GM19324 (cell line): Measurements from ENCODE around the gene MYRIP.

Experiments used
- ATAC-seq: cut with Tn5 transposase; IDR thresholded peaks from one replicate; pipeline ENCODE4 v1.9.1; 2021; ENCODE audit warnings: mild to moderate bottlenecking, moderate library complexity; ENCODE audit not compliant: unreplicated experiment, low FRiP score

MYRIP gene

GRCh38 chr3:39961230-39961629 lies 151.8 kb downstream of the MYRIP start:
- no peak for ATAC-seq

GRCh38 chr3:39962581-39962980 lies 153.2 kb downstream of the MYRIP start:
- ATAC-seq = no peak

GRCh38 chr3:39965461-39965860 lies 156.1 kb downstream of the MYRIP start:
- no peak for ATAC-seq

DNA sequence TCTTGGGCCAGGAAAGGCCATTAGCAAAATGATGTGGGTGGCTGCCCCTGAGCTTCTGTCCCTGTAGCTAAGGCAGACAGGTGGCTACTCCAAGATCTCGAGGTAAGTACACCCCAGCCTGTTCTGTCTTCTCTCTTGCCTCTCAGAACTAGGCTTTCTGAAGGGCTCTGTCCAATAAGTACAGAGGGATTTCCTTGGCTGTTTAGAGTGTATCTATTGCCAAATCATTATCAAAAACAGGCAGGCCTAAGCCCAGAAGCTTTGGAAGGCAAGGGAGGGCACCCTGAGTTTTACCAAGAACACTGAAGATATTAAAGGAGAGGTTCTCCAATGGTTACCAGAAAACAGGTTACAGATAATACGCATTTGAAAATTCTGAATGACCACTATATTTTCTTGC lies 156.6 kb downstream of the MYRIP start:
- ATAC-seq = no peak

GRCh38 chr3:39970982-39971381 lies 161.6 kb downstream of the MYRIP start:
- ATAC-seq = no peak

DNA sequence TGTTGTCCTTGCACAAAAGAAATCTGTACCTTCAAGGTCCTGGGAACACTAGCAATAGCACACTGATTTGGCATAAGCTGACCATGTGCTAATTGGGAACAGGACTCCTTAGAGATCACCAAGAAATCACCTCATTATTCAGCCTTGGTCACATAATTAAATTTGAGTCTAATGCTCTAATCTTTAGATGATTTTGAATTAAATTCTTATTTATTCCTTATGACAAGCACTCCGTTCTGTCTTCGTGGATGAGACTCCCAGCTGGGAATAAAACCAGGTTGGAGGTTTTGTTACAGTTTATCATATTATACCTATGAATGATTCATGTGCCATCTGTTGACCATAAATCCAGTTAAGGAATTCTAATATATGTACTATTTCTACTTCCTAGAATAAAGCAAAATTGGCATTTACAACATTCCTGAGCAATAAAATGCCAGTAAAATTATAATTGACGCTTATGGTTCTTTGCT lies 162.2 kb downstream of the MYRIP start:
- no peak for ATAC-seq

DNA sequence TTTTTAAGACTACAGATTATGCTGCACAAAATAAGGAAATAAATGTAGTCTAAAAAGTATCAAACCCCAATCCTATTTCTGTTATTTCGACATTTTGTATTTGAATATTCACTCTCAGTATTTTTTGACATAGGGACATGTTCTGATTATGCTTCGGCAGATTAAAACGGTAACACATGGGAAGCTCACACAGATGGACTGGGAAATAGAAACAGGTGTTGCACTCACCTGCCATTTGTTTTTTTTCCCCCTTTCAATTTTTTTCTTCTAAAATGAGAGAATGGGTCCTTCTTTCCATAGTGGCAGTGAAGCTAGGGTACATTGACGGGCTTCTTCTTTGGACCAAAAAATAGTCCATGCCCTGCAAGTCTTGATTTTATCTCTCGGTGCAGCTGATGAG lies 163.1 kb downstream of the MYRIP start:
- ATAC-seq = no peak

DNA sequence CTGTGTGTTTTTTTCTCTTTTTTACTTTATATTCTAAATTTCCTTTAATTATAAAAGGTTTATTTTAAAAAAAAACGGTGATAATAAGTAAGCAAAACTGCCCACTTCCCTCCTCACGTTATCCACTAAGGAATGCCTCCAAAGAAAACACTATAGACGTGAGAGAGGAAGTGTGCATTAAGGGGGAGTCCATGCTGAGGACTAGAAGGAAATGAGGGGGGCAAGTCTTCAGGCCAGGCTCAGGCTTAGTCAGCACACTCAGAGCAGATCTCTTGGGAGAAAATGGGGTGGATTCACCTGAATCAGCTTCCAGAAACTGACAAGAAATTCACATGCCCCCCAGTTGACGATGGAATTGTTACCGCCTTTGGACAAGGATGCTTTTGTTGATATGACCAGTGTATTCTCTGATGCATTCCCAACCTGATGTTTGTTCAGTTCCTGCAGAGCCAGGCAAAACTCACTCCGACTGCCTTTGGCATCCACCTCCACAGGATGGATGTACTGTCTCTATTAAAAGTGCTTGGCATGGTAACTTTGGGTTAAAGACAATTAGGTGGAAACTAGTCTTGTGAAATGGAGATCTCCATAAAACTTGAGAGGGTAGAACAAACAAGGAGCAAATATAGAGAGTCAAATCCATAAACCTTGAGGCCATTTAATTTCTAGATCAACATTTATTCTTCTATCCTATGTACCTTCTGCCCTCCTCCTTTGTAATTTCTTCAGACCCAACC lies 167.8 kb downstream of the MYRIP start:
- ATAC-seq = no peak

DNA sequence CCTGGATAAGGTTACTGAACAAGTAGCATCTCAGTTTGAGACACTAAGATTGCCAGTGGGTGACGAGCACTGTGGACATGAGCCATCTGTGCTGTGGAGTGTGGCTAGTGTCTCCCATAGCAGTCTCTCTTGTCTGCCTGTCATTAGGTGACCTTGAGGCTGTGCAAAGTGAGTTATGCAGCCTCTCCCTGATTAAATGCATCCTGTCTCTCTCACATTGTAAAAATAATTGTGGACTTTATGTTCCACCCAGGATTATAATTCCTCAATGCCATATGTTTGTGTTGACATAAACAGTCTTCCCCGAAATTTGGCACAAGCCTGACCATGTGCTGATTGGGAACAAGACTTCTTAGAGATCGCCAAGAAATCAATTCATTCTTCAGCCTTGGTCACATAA lies 168.9 kb downstream of the MYRIP start:
- no peak for ATAC-seq

GRCh38 chr3:39980058-39980457 lies 170.6 kb downstream of the MYRIP start:
- ATAC-seq = no peak

- ATAC-seq = no peak
Observed at GRCh38 chr3:39980781-39981180, 171.4 kb downstream of the MYRIP start.

DNA sequence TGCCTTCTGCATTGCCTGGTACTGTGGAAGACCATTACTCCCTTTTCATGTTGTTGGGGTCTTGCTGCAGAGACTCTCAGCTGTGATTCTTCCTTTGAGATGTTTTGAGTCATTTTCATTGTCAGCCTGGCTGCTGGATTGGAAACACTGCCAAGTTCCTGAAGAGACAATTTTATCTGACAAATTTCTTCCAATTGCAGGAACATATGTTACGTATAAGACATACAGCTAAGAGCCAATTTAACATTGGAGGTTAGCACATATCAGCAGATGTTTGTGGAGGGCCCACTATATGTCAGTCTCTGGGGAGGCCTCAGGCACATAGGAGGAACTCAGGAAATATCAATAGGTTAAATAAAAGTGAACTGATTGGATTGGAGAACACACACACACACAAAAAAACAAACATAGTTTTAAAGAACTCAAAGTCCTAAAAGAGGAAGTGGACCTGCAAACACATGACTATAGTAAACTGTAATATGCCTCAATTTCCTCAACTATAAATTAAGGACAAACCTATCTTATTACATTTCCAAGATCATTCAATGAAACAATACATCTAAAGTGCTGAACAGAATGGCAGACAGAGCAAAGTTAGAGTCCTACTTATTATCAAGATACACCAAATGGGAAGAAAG lies 172.3 kb downstream of the MYRIP start:
- no peak for ATAC-seq

GRCh38 chr3:39982665-39983357 lies 173.4 kb downstream of the MYRIP start:
- no peak for ATAC-seq

- ATAC-seq = no peak
Observed at GRCh38 chr3:39989746-39990145, 180.3 kb downstream of the MYRIP start.

- no peak for ATAC-seq
Observed at GRCh38 chr3:39990532-39990931, 181.1 kb downstream of the MYRIP start.

DNA sequence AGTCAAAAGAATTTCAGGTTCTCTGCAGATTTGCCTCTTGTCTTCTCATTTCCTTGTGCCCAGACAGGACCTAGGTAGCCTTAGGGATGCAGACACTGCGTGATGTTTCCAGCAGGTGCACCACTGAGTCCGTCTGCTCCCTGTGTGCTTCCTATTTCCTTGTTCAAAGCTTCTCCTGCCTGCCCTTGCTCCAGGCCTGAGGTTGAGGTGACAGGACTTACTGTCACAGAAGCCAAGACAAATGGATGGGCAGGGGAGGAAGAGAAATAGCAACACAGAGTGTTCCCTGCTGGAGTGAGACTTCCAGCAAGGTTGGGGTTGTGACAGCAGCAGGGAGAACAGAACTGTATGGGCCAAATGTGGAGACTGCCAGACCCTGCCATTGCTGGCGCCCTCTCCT lies 199.4 kb downstream of the MYRIP start:
- no peak for ATAC-seq

GRCh38 chr3:40009991-40010390 lies 200.6 kb downstream of the MYRIP start:
- no peak for ATAC-seq

GRCh38 chr3:40012381-40012780 lies 203.0 kb downstream of the MYRIP start:
- ATAC-seq = no peak

GRCh38 chr3:40016391-40016790 lies 207.0 kb downstream of the MYRIP start:
- no peak for ATAC-seq

DNA sequence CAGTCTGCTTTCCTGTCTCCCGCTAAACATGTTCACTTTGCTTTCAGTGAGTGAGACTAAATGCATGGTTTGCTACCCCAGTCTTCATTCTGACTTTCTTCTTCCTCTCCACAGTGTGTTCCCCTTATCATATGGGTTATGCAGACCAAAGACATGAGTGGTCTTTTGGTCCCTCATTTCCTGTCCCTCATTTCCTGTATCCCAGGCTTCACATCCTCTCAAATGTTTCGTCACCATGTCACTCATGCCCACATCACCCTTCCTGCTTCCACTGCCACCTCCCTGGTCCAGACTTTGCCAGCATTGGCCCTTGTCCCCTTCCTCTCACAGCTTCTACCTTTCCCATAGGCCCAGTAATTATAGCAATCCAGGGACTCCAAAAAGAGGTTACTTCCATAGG lies 209.0 kb downstream of the MYRIP start:
- ATAC-seq = no peak

GRCh38 chr3:40019376-40019775 lies 210.0 kb downstream of the MYRIP start:
- no peak for ATAC-seq

DNA sequence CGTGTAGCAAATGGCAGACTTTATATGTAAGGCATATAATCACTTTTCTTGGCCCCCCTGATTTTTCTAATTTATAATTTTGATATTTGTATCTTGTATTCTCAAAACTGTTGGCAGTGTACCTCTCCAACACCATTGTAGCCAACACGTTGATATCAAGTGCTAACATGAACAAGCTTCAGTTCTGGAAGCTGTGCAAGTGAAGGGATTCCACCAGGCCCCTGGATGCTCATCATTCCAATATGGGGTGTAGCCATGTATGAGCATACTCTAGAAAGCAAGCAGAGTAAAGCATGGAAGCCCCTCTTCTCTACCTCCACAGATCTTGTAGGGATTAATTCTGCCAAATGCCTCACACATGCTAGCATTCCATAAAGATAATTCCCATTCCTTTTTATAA lies 211.3 kb downstream of the MYRIP start:
- no peak for ATAC-seq
